ENCODE results near the gene BMP3.

BMP3 gene

DNA sequence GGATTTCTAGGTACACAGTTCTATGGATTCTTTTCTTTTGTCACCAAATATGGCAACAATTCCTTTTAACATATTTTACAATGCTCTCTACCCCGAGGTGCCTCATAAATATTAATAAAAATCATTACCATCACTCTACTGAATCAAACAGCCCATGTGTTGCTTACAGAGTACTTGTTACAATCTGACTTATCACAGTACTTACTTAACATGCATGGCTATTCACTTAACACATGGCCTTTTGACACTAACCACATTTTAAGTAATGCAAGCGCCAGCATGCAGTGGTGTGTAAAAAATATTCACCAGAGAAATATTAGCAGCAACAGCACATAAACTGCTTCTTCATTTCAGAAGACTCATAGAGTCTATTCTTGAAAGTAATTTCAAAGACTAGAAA, 64.9 kb downstream of the BMP3 start:
- CTCF ChIA-PET, result no interaction called here
- DNase-seq (ENCODE audit: low spot score), result no peak
- POLR2A ChIA-PET (ENCODE audit: low non-redundant PET), result no interaction called here

DNA sequence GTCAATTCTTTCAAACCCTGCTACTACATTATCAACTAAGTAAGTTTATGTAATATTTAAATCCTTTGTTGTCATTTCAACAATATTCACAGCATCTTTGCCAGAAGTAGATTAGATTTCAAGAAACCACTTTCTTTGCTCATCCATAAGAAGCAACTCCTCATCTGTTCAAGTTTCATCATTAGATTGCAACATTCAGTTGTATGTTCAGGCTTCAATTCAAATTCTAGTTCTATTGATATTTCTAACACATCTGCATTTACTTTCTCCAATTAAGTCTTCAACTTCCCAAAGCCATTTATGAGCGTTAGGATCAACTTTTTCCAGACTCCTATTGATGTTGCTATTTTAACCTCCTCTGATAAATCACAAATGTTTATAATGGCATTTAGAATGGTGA, 66.1 kb downstream of the BMP3 start:
- ChIA-PET CTCF (no interaction called here), POLR2A (ENCODE audit: low non-redundant PET) (no interaction called here)
- TF ChIP-seq, protein P1, sequence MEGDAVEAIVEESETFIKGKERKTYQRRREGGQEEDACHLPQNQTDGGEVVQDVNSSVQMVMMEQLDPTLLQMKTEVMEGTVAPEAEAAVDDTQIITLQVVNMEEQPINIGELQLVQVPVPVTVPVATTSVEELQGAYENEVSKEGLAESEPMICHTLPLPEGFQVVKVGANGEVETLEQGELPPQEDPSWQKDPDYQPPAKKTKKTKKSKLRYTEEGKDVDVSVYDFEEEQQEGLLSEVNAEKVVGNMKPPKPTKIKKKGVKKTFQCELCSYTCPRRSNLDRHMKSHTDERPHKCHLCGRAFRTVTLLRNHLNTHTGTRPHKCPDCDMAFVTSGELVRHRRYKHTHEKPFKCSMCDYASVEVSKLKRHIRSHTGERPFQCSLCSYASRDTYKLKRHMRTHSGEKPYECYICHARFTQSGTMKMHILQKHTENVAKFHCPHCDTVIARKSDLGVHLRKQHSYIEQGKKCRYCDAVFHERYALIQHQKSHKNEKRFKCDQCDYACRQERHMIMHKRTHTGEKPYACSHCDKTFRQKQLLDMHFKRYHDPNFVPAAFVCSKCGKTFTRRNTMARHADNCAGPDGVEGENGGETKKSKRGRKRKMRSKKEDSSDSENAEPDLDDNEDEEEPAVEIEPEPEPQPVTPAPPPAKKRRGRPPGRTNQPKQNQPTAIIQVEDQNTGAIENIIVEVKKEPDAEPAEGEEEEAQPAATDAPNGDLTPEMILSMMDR (conservative IDR thresholded peaks at IDR 0.05; ENCODE audit: low read depth), result no peak
- no peak overlapping the region for H3K27ac ChIP-seq
- no peak for DNase-seq (ENCODE audit: low spot score)

More for the DNA sequence above, 64.9 kb downstream of the BMP3 start:
- H3K27ac ChIP-seq, result no peak overlapping the region
- TF ChIP-seq, protein P1 (conservative IDR thresholded peaks at IDR 0.05; ENCODE audit: low read depth), result no peak

DNA sequence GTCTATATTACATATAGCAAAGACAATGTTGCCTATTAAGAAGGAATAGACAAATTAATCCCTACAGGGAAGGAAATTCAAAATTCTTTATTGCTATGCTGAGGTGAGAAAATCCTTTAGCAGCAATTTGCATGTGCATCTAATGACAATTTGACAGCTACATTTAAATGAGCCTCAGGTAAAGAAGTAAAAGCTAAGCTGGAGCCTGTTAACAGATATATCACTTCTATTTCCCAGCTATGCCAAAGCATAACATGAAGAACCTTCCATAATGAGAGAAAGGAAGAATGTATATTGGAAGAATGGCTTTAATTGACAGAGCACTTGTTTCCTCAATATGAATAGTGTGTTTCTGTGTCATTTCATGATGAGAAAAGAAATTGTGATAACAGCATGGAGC, 71.6 kb downstream of the BMP3 start:
- ChIA-PET POLR2A (ENCODE audit: low non-redundant PET) (no interaction called here), CTCF (interaction anchor here (0.7 kb wide), 1 partner anchor 106 kb away, joined by 3 read pairs; no protein-coding TSS in a partner anchor)
- no peak overlapping the region for H3K27ac ChIP-seq
- TF ChIP-seq, protein P1 (conservative IDR thresholded peaks at IDR 0.05; ENCODE audit: low read depth), result no peak
- DNase-seq (ENCODE audit: low spot score), result no peak

DNA sequence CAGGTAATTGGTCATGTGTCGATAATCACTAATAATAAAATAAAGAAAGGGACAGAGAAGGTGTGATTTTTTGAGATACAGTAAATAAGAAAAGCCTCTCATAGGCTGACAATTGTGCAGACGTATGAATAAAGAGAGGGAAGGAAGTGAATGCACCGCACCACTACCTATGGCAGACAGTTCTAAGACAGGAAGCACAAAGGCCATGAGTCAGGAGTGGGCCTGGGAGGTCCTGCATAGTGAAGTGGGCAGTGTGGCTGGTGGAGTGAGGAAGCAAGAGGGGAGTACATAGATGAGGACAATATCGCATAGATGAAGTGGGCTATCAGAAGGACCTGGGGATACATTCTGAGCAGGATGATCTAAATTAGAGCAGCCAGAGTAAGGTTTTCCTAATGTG, 75.6 kb downstream of the BMP3 start:
- CTCF ChIA-PET, result no interaction called here

More for the DNA sequence above, 75.6 kb downstream of the BMP3 start:
- H3K27ac ChIP-seq, result no peak overlapping the region
- TF ChIP-seq, protein P1 (conservative IDR thresholded peaks at IDR 0.05; ENCODE audit: low read depth), result no peak
- POLR2A ChIA-PET (ENCODE audit: low non-redundant PET), result no interaction called here
- no peak for DNase-seq (ENCODE audit: low spot score)

All from RWPE1 (cell line).